ENCODE results near the gene PLEKHS1. TPM values are rescaled to one million over a fixed set of nuclear protein-coding genes. Genes with fewer than 3 reads are reported as not detected.

Gene PLEKHS1
- not detected in 2 replicates for total RNA-seq

GRCh38 chr10:113751181-113751732 lies at the start of gene PLEKHS1:
TSS of gene PLEKHS1 (plus strand) at chr10:113751682. CDS start at chr10:113755278, 3,596 bp downstream.

Other genes starting within 250 kb of the PLEKHS1 start
- not detected in 2 replicates for gene HABP2, start 198.6 kb upstream of the PLEKHS1 start, total RNA-seq
- gene NRAP, start 87.6 kb upstream of the PLEKHS1 start, total RNA-seq, result not detected in 2 replicates
- 18.4 and 22.3 TPM in 2 replicates for gene CASP7, start 71.8 kb upstream of the PLEKHS1 start, total RNA-seq
- gene DCLRE1A, start 102.4 kb downstream of the PLEKHS1 start, total RNA-seq, result 4.2 and 6.3 TPM in 2 replicates
- 12.8 and 17.4 TPM in 2 replicates for gene NHLRC2, start 103.0 kb downstream of the PLEKHS1 start, total RNA-seq